ENCODE data around the gene MXRA7.
A peak's percentile ranks its signal among the peaks of the same experiment; 100 is the strongest.
"Not testable (repeated sequence)": the region's sequence is repeated elsewhere in the genome, so short reads cannot be mapped to it uniquely, and the experiment has no call there.

Gene MXRA7

DNA sequence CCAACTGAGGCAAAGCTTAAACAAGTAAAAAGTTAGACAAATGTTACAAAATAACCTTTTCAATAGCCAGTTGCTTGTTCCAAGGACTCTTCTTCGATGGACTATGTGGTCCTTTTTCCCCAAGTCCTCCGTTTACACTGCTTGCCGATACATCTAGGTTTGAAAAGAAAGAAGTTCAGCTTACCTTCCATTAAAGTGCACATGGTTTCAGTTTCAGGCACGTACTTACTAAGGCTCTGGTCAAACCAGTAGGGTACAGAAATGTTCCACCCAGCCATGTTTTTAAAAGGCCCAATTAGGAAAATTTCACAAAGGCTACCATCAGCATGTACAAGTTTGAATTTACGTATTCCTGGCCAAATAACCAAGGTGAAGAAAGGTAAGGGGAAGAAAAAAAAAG lies 24.2 kb upstream of the MXRA7 start:
- DNase-seq = no peak

DNA sequence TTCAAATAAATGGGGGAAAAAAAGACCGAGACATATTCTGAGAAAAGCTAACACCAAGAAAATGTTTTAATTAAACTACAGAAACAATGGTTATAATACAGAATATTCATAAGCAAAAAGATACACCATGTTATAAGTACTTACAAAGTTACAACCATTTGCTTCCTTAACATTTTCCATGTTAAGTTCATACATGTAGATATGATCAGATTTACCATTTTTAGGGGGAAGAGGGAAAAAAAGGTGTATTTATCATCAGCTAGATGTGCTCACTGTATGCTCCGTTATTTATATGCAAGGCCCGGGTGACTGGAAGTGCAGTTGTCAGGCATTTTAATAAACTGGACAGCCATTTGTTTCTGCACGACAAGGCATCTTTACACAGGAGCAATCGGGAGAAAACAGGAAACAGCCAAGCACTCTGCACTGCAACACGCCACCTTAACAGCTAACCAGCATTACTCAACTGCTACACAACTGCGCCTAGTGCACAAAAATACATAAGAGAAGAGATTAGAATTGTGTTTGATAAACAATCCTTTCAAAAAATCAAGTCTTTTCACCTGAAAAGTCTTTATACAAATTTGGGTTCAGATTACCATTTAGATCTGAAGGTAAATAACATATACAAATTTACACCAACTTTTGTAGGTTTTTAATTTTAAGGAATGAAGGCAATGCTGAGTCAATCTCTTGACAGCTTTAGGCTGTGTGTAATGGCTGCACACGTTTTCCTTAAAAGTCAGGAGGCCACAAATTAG lies 23.5 kb upstream of the MXRA7 start:
- DNase-seq = no peak

DNA sequence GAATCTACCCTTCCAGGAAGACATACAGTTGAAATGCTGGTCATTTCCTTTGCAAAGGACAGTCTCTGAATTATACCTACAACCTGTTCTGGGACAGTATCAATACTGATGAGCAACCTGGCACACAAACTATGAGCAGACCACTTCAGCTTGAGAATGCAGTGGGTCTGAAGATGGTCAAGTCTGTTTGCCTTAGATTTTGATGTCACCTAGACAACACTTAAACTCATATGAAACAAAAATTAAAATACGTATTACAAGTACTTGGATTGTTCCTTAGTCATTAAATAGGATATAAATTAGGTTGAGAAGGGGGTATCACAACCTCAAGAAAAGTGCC lies 22.8 kb upstream of the MXRA7 start:
- DNase-seq = no peak

- DNase-seq = no peak
Observed at GRCh38 chr17:76732734-76733617, 22.2 kb upstream of the MXRA7 start.

DNA sequence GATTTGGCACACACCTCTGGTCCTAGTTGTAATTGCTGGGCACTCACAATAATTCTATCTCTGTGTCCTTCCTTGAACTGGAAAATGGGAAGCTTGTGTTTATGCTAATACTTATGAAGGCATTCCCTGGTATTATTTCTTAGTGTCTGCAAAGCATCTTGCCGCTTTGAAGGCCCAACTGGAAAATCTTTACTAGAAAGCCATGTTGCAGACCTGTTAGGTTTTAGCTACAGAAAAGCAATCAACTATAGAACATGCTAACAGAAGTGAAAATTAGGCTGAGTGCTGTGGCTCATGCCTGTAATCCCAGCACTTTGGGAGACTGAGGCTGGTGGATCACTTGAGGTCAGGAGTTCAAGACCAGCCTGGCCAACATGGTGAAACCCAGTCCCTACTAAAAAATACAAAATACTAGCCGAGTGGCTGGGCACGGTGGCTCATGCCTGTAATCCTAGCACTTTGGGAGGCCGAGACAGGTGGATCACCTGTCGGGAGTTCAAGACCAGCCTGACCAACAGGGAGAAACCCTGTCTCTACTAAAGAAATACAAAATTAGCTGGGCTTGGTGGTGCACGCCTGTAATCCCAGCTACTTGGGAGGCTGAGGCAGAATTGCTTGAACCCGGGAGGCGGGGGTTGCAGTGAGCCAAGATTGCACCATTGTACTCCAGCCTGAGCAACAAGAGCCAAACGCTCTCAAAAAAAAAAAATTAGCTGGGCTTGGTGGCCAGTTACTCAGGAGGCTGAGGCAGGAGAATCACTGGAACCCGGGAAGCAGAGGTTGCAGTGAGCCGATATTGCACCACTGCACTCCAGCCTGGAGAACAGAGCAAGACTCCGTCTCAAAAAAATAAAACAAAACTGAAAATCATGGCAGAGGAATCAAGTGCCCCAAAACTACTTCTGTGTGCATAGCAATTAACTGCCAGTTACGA lies 21.3 kb upstream of the MXRA7 start:
- DNase-seq = not testable (repeated sequence)

DNA sequence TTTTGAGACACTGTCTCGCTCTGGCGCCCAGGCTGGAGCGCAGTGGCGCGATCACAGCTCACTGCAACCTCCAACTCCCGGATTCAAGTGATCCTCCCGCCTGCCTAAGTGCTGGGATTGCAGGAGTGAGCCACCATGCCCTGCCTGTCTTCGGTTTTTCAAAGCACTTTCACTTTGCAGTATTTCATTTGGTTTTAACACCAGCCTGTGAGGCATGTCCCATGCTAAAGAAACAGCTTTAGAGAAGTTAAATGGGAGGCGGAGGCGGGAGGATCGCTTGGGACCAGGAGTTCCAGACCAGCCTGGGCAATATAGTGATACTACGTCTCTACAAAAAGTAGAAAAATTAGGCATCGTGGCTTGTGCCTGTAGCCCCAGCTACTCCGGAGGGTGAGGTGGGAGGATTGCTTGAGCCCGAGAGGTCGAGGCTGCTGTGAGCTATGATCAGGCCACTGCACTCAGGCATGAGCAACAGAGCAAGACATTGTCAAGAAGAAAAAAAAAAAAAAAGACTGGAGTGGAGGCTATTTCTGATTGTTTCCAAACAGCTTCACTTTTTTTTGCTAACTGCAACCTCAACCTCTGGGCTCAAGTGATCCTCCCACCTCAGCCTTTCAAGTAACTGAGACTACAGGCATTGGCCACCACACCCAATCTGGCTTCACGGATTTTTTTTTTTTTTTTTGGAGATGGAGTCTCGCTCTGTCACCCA lies 17.1 kb upstream of the MXRA7 start:
- no peak for DNase-seq

DNA sequence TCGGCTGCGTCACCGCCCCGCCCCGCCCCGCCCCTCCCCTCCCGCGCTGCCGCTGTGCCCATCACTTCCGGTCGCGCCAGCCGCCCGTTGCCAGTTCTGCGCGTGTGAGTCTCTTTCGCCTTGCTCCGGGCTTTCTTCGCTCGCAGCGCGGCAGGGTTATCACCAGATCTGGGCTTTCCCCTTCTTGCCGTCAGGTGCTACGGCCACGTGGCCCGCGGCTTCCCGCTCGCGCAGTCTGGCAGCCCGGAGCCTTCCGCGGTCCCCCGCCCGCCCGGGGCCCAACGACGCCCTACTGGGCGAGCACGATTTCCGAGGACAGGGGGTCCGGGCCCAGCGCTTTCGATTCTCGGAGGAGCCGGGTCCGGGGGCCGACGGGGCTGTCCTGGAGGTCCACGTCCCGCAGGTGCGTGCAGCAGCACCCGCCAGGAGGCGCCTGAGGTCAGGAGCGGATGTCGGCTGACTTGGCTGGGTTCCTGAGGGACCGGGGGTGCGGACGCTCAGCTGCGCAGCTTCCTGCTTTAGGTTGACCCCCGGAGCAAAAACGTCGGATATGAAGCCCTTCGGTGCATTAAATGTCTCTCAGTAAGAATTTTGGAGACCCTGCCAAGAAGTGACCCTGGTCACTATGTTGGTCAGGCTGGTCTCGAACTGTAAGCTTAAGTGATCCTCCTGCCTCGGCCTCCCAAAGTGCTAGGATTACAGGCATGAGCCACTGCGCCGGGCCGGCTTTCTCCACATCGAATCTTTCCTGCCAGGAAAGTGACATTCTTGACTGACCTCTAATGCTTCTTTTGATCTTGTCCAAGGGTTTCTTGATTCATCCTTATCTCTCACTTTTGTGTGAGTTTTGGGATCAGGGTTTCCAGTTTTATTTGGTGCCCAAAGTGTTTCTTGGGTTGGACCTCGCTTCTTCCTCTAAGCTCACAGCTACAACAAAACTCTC lies 16.3 kb upstream of the MXRA7 start, which contains the start of gene METTL23:
Gene METTL23 (plus strand): TSS at position 64 of the 943 bp plus-strand sequence. CDS start 2,872 bp downstream, outside the sequence.
- peak; percentile 76 for DNase-seq

GRCh38 chr17:76726231-76726775 lies 15.5 kb upstream of the MXRA7 start, which contains the start of gene JMJD6:
Gene JMJD6 (minus strand): TSS chr17:76726606. CDS start chr17:76726475, 131 bp downstream.
- peak; percentile 92 for DNase-seq

- peak; percentile 73 for DNase-seq
Observed at GRCh38 chr17:76725580-76726230, 14.9 kb upstream of the MXRA7 start.

DNA sequence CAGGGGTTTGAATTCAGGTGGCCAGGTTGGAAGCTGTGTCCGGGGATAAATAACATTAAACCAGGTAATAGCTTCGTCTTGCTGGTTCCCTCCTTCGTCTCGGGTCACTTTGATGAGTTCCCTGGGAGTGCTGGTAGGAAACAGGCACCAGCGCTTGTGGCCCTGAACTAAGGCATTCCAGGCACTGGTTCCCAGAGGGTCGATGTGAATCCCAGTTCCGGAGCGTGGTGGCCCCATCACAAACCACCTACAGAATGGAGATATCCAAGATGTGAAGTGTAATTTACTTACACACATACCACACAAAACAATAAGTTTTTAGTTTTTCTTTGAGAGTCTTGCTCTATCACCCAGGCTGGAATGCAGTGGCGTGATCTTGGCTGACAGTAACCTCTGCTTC lies 13.0 kb upstream of the MXRA7 start:
- no peak for DNase-seq

DNA sequence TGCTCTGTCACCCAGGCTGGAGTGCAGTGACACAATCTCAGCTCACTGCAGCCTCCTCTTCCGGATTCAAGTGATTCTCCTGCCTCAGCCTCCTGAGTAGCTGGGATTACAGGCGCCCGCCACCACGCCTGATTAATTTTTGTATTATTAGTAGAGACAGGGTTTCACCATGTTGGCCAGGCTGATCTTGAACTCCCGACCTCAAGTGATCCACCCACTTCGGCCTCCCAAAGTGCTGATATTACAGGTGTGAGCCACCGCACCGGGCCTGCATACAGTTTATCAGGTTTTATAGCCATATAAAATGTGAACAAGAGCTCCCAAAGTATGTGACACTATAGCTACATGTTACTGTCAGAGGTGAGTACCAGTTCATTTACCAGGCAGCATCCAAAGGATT lies 12.2 kb upstream of the MXRA7 start:
- not testable (repeated sequence) for DNase-seq

DNA sequence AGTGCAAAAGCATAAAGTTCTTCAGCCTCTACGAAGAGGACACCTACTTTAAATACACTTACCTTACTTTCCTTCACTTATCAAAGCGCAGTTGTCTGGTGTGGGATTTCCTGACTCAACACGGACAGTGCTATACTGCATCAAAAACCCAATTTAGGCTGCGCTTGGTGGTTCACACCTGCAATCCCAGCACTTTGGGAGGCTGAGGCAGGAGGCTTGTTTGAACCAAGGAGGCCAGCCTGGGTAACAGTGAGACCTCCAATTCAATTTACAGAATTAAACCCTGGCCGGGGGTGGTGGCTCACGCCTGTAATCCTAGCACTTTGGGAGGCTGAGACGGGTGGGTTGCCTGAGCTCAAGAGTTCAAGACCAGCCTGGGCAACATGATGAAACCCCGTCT lies 11.5 kb upstream of the MXRA7 start:
- no peak for DNase-seq

GRCh38 chr17:76721463-76721862 lies 10.7 kb upstream of the MXRA7 start:
- DNase-seq = no peak

DNA sequence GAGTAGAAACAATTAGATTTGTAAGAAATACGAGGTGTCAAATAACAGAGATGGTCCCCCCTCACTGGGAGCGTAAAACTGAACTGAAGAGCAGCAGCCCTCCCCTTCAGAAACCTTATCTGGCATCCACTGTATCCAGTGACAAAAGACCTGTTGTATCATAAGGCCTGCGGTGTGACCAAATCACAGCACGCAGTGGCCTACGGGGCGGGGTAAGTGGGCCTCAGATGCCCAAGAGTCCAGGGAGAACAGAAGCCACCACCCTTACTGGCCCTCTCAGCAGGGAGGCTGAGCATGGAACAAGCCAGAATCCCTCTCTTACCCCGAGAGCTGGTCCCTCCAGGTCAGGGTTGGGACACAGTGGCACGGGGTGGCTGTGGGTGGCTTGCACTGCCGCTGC lies 10.2 kb upstream of the MXRA7 start:
- DNase-seq = no peak

DNA sequence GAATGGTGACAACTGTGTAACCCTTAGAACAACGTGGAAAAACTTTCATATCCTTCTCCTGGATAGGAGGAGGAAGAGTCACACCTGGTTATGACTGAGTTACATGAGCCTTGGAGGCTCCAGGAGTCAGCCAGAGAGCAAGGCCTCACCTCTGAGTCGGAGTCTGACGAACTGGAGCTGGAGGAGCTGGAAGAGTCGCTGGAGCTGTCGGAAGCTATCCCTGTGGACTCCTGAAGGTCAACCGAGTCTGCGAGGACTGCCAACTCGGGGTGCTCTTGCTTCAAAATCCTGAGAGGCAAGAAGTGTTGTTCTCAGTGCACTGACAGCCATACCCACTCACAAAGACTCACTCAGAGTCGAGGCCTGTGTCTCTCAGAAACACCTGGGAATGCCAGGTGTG lies 9.4 kb upstream of the MXRA7 start:
- DNase-seq = no peak

DNA sequence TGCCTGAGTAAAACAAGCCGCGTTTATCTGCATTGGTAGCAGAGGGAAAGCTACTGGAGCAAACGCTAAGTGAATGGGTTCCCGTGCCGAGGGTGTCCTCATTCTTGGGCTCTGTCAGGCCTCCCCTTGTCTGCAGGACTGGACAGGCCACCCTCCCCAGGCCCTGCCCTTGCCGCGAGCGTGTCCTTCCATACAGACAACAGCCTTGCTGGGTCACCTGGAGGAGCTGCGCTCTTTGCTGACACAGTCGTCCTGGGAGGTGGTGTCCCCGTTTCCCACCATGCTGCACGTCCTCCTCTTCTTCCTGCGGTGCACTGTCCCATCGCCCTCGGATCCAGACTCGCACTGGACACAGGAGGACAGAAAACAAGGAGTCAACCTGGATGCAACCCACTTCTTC lies 7.8 kb upstream of the MXRA7 start:
- no peak for DNase-seq

GRCh38 chr17:76716839-76717215 lies 6.1 kb upstream of the MXRA7 start:
- DNase-seq = no peak

DNA sequence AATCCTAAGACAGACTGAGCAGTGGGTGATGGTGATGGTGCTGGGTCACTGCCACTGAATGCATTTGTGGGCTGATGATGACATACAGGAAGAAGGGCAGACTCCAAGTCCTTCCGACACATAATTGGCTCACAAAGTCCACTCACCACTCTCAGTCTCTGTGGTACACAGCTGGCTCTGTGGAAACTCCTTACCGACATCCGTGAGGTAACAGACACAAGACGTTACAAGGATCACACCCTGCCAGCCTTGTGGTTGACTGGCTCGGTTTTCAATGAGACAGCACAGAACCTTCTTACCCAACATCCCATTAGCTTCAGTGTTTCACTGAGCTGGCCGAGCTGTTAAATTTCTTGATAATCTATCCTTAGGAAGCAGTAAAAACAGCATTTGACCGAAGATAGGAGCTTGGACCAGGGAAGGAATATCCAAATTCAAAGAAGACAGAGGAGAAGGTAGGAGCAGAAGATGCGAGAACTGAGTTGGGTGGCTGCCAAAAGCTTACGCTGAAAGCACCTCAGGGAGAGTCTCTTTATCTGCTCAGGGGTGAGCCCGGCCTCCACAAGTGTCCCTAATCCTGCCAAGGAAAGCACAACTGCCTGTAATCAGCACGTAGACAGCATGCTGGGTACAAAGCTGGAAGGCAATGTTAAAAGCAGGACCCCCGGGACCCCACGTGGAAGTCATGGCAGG lies 5.5 kb upstream of the MXRA7 start:
- peak; percentile 70 for DNase-seq

DNA sequence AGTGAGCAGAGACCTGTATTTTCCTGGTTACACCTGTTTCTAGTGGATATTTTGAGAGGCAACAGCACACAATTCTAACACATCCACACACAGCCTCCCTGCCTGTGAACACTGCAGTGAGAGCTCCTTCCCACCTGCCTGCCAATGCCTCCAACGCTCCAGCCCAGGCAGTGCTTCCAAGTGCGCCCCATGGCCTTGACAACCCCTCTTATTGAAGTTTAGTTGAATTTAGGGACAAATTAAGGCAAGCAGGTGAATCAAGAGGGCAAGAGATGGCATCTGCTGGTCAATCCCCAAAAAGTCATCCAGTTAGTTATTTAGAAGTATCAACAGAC lies 4.7 kb upstream of the MXRA7 start:
- DNase-seq = no peak
